Skeletal muscle satellite cell (primary cell): Measurements from ENCODE around the gene ZIK1.

ENCODE experiments used
- H3K27me3 ChIP-seq: 2 replicates; pipeline ENCODE4 v1.7.0; 2013; ENCODE audit warnings: low read length; ENCODE audit not compliant: control insufficient read depth, insufficient read depth
- H3K36me3 ChIP-seq: 2 replicates; pipeline ENCODE4 v1.7.0; 2013; ENCODE audit warnings: mild to moderate bottlenecking, control low read depth, low read length; ENCODE audit not compliant: insufficient read depth
- H3K4me1 ChIP-seq: 2 replicates; pipeline ENCODE4 v1.7.0; 2013; ENCODE audit warnings: low read length; ENCODE audit not compliant: control insufficient read depth, insufficient read depth
- H3K4me2 ChIP-seq: 2 replicates; pipeline ENCODE4 v1.7.0; 2013; ENCODE audit warnings: mild to moderate bottlenecking, low read length
- H3K4me3 ChIP-seq: 2 replicates; pipeline ENCODE4 v1.7.0; 2013; ENCODE audit warnings: low read length
- H3K9ac ChIP-seq: 2 replicates; pipeline ENCODE4 v1.7.0; 2013; ENCODE audit warnings: mild to moderate bottlenecking, low read depth, low read length, moderate library complexity
- H3K9me3 ChIP-seq: replicated peaks from 2 replicates; pipeline ENCODE4 v1.7.0; 2013; ENCODE audit warnings: mild to moderate bottlenecking, control low read depth, low read length

The ZIK1 gene

DNA sequence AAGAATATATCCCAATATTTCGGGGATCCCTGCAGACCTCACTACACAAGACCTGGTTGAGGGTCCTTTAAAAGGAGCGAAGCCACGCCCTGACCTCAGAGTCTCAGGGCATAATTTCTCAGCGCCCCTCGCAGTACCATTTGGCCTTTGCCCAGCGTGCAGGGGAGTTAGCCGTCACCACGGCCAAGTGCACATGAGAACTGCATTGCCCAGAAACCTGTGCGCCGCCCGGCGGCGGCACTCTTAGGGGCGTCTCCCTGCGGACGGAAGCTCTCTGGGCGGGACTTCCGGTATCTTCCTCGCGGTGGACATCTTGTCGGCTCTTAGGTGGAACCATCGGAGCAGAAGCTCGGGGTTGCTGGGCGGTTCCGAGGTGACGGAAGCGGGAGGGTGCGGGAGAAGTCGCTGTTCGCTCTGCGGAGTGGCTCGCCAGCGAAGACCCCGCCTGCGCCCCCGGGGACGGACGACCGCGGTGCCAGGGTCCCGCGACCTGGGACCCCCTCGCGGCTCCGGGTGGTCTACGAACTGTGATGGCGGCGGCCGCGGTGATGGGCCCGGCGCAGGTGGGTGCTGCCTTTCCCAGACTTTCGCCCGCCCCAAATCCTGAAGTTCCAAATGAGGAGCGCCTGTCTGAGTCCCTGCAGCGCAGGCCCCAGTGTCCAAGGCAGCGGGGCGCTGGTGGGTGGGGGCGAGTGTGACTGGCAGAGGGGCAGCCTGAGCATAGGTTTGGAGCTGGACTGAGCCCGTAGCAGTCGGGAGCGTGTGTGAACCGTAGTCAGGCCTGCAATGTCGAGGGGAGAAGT is 30.2 kb downstream of the ZIK1 start, which contains the start of gene ZNF134:
Gene ZNF134 (plus strand): TSS at position 302 of the 803 bp plus-strand sequence. CDS start 5,227 bp downstream, outside the sequence.
- Histone ChIP-seq H3K4me2 (peak within 1 kb of the TSS; percentile 75), H3K9me3 (peaks cover 33% of the 10 kb centered on the region), H3K4me1 (no peaks in the 10 kb centered on the region)

DNA sequence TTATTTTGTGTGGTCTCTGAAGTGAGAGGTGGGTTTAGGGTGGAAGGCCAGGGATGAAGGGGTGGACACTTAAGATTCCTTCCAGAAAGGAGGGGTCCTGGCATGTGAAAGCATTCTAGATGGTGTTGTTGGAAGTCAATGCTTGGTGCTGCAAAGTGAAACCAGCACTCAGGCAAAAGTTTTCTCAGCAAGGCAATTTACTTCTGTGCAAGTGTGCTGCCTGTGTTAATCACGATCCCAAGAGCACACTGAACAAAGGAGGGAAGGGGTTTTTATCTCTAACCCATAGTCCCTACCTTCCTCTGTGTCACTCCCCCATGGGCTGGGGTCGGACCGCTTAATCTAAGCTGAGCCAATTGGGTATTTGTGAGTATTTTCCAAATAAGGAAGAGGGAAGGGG is 31.4 kb downstream of the ZIK1 start:
- H3K9ac ChIP-seq = no peak overlapping the region
- peaks cover 45% of the 10 kb centered on the region for H3K9me3 ChIP-seq
- peaks cover 47% of the 10 kb centered on the region for H3K36me3 ChIP-seq
- peak overlapping the region; percentile 75 for H3K4me2 ChIP-seq
- no peaks in the 10 kb centered on the region for H3K4me1 ChIP-seq
- H3K27me3 ChIP-seq = no peaks in the 10 kb centered on the region
- peak overlapping the region; percentile 88 for H3K4me3 ChIP-seq

More for the DNA sequence above, 30.2 kb downstream of the ZIK1 start, which contains the start of gene ZNF134:
- H3K27me3 ChIP-seq = no peaks in the 10 kb centered on the region
- peak within 1 kb of the TSS; percentile 93 for H3K9ac ChIP-seq
- H3K4me3 ChIP-seq = peak within 1 kb of the TSS; percentile 88
- peaks cover 35% of the 10 kb centered on the region for H3K36me3 ChIP-seq

DNA sequence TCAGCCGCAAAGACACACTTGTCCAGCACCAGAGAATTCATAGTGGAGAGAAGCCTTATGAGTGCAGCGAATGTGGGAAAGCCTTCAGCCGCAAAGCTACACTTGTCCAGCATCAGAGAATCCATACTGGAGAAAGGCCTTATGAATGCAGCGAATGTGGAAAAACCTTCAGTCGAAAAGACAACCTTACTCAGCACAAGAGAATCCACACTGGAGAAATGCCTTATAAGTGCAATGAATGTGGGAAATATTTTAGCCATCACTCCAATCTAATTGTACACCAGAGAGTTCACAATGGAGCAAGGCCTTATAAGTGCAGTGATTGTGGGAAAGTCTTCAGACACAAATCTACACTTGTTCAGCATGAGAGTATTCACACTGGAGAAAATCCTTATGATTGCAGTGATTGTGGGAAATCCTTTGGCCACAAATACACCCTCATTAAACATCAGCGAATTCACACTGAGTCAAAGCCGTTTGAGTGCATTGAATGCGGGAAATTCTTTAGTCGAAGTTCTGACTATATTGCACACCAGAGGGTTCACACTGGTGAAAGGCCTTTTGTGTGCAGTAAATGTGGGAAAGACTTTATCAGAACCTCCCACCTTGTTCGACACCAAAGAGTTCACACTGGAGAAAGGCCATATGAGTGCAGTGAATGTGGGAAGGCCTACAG is 36.9 kb downstream of the ZIK1 start:
- H3K36me3 ChIP-seq = peaks cover 89% of the 10 kb centered on the region
- H3K4me3 ChIP-seq = no peak overlapping the region
- no peaks in the 10 kb centered on the region for H3K4me1 ChIP-seq
- peaks cover 70% of the 10 kb centered on the region for H3K9me3 ChIP-seq
- no peaks in the 10 kb centered on the region for H3K27me3 ChIP-seq
- no peak overlapping the region for H3K9ac ChIP-seq
- no peak overlapping the region for H3K4me2 ChIP-seq

DNA sequence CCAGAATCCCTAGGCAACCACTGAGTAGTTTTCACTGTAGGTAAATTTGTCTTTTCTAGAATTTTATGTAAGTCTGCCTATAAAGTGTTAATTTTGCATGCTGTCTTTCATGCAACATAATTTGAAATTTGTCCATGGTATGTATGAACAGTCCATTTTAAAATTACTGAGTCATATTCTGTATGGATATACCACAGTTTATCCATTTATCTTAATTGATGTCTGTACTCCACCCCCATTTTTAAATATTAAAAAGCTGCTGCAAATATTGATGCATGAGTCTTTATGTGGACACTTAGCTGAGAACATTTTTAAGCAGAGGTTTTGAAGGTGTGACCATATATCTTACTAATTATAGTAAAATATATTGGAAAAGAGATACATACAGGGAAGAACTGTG is 39.1 kb downstream of the ZIK1 start:
- no peaks in the 10 kb centered on the region for H3K4me1 ChIP-seq
- H3K36me3 ChIP-seq = peaks cover 66% of the 10 kb centered on the region
- H3K4me2 ChIP-seq = no peak overlapping the region
- no peak overlapping the region for H3K9ac ChIP-seq
- H3K4me3 ChIP-seq = no peak overlapping the region
- peaks cover 56% of the 10 kb centered on the region for H3K9me3 ChIP-seq
- H3K27me3 ChIP-seq = no peaks in the 10 kb centered on the region

DNA sequence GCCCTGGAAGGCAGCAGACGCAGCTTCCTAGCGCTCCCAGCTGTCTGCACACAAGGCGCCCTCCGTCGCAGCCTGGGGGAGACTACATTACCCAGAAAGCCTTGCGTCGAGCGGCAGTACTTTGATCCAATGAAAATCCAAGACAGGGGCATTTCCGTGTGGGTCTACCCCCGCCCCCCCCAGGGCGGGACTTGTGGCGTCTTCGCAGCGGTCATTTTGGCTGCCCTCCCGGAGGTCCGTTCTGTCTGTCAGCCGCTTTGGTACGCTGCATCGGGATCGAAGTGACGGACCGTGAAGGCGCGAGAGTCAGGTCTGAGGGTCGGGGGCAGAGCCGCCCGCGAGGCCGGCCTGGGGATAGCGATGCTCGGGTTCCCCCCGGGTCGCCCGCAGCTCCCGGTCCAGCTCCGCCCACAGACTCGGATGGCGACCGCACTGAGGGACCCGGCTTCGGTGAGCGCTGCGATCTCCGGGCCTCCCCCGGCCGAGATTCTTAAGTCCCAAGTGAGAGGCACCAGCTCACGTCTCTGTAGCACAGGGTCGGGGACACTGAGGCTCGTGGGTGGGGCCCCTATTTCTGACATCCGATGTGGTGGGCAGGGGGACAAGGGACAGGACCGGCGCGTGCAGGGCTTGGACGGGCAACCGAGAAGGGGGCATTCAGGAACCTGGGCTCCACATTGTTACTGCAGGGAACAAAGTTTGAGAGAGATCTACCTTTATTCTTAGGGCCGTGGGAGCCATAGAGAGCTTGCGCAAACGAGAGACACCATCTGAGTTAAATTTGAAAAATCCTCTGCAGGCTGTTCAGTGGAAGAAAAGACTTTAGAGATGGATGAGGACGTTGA is 49.3 kb downstream of the ZIK1 start, which contains the start of gene ZNF211:
Gene ZNF211 (plus strand): TSS at position 182 of the 845 bp plus-strand sequence. CDS start 179 bp downstream, at position 361.
- Histone ChIP-seq H3K4me1 (peaks cover 5% of the 10 kb centered on the region), H3K27me3 (no peaks in the 10 kb centered on the region), H3K36me3 (peaks cover 30% of the 10 kb centered on the region), H3K9ac (peak within 1 kb of the TSS; percentile 91), H3K4me2 (peak within 1 kb of the TSS; percentile 98), H3K9me3 (peaks cover 9% of the 10 kb centered on the region), H3K4me3 (peak within 1 kb of the TSS; percentile 85)

DNA sequence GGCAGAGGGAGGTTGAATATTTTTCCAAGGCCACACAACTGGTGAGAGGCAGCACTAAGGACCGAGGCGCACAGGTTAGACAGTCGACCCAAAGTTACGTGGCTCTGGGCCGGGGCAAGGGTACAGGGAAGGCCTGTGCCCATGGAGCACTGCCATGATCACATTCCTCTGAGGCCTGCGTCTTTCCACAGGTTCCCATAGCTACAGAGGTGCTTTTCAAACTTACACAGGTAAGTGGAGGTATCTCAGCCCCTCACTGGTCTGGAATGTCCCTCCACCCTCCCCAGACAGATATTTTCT is 49.8 kb downstream of the ZIK1 start:
- peak overlapping the region; percentile 98 for H3K4me2 ChIP-seq
- H3K4me3 ChIP-seq = peak overlapping the region; percentile 85
- peak overlapping the region; percentile 91 for H3K9ac ChIP-seq
- H3K27me3 ChIP-seq = no peaks in the 10 kb centered on the region
- H3K36me3 ChIP-seq = peaks cover 33% of the 10 kb centered on the region
- peaks cover 5% of the 10 kb centered on the region for H3K4me1 ChIP-seq
- H3K9me3 ChIP-seq = peaks cover 9% of the 10 kb centered on the region

DNA sequence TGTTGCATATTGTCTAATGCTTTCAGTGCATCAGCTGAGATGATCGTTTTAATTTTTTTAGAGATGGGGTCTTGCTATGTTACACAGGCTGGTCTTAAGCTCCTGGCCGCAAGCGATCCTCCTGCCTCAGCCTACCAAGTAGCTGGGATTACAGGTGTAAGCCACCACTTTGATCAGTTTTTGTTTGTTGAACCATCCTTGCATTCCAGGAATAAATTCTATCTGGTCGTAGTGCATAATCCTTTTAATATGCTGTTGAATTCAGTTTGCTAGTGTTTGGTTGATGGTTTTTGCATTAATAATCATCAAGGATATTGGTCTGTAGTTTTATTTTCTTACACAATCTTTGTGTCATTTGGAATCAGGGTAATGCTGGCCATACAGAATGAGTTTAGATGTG is 53.4 kb downstream of the ZIK1 start:
- H3K4me3 ChIP-seq = no peak overlapping the region
- no peak overlapping the region for H3K9ac ChIP-seq
- H3K4me2 ChIP-seq = no peak overlapping the region
- peaks cover 26% of the 10 kb centered on the region for H3K9me3 ChIP-seq
- H3K4me1 ChIP-seq = peaks cover 5% of the 10 kb centered on the region
- peaks cover 64% of the 10 kb centered on the region for H3K36me3 ChIP-seq
- no peaks in the 10 kb centered on the region for H3K27me3 ChIP-seq

DNA sequence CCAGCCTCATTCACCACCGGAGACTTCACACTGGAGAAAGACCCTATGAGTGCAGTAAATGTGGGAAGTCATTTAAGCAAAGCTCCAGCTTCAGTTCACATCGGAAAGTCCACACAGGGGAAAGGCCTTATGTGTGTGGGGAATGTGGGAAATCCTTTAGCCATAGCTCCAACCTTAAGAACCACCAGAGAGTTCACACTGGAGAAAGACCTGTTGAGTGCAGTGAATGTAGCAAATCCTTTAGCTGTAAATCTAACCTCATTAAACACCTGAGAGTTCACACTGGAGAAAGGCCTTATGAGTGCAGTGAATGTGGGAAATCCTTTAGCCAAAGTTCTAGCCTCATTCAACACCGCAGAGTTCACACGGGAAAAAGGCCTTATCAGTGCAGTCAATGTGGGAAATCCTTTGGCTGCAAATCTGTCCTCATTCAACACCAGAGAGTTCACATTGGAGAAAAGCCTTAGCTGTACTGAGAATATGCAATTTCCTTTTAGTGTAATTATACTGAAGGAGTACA is 57.8 kb downstream of the ZIK1 start:
- no peak overlapping the region for H3K4me3 ChIP-seq
- no peaks in the 10 kb centered on the region for H3K27me3 ChIP-seq
- H3K4me2 ChIP-seq = no peak overlapping the region
- H3K4me1 ChIP-seq = no peaks in the 10 kb centered on the region
- H3K9me3 ChIP-seq = peaks cover 26% of the 10 kb centered on the region
- peaks cover 53% of the 10 kb centered on the region for H3K36me3 ChIP-seq
- no peak overlapping the region for H3K9ac ChIP-seq

DNA sequence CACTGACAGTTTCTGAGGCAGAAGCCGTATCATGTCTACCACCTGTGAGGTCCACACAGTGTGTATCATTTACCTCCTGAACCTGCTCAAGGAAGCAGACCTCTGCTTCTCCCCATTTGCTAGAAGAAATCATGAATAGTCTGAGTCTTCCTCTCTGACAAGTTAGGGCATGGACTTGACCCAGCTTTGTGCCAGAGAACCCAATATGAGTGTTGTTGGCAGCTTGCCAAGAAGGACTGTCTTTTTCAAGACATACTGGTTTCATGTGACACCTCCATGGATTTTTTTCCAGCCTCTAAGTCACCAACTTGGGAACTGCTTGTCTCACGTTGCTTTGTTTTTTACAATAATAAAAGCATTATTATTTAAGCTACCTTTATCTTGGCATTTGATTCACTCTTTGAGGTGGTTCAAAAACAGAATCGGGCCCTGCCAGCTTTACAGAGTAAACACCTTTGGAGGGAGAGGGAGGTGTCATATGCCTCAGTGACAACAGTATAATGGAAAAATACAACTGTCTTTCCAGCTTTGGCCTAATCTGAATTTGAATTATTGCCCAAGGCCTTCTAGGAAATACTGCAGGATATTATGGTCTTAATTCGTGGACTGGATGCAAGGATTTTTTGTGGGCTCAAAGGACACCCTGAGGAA is 58.6 kb downstream of the ZIK1 start:
- Histone ChIP-seq H3K9me3 (peaks cover 18% of the 10 kb centered on the region), H3K36me3 (peaks cover 47% of the 10 kb centered on the region), H3K4me3 (no peak overlapping the region), H3K4me2 (no peak overlapping the region), H3K27me3 (no peaks in the 10 kb centered on the region), H3K4me1 (no peaks in the 10 kb centered on the region), H3K9ac (no peak overlapping the region)
